Measurements from ENCODE around the gene SGMS1. TPM values are rescaled to one million over a fixed set of nuclear protein-coding genes. Genes with fewer than 3 reads are reported as not detected.
"Not testable (repeated sequence)": the region's sequence is repeated elsewhere in the genome, so short reads cannot be mapped to it uniquely, and the experiment has no call there.

The SGMS1 gene
- polyA plus RNA-seq, 3 donors: 48.9 to 52.5 (median 50.2) TPM

DNA sequence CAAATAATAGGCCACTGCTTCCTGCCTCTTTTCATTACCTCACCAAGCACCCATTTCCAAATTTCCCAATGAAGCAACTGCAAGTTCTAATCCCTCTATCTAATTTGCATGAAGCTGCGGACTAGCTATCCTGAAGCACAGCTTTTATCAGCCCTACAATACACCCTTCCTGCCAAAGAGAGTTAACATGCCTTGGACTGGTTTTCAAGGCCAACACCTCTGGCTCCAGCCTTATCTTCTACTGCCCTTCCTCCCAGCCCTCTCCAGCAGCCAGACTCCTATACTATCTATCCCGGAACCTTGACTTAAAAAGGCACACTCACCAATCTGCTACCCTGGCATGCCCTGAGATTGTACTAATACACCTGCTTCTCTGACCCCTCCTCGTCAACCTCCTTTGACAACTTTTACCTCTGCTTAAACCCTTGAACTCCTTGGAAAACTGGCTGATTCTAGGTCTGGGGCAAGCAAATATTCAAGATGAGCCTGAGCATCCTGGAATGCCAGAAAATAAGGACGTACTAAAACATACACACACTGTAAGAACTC lies 73.4 kb downstream of the SGMS1 start:
- DNase-seq (ENCODE audit: extremely low read depth in 1 of 11, low read depth in 9 of 11, low spot score in 4 of 11): no peak

DNA sequence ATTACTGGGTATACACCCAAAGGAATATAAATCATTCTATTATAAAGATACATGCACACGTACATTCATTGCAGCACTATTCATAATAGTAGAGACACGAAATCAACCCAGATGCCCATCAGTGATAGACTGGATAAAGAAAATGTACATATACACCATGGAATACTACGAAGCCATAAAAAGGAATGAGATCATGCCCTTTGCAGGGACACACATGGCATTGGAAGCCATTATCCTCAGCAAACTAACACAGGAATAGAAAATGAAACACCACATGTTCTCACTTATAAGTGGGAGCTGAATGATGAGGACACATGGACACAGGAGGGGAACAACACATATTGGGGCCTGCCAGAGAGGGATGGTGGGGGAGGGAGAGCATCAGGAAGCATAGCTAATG lies 74.6 kb downstream of the SGMS1 start:
- not testable (repeated sequence) for DNase-seq (ENCODE audit: extremely low read depth in 1 of 11, low read depth in 9 of 11, low spot score in 4 of 11)

DNA sequence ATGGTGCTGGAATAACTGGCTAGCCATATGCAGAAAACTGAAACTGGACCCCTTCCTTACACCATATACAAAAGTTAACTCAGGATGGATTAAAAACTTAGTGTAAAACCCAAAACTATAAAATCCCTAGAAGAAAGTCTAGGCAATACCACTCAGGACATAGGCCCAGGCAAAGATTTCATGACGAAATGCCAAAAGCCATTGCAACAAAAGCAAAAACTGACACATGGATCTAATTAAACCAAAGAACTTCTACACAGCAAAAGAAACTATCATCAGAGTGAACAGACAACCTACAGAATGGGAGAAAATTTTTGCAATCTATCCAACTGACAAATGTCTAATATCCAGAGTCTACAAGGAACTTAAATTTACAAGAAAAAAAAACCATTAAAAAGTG lies 75.3 kb downstream of the SGMS1 start:
- DNase-seq (ENCODE audit: extremely low read depth in 1 of 11, low read depth in 9 of 11, low spot score in 4 of 11): not testable (repeated sequence)

DNA sequence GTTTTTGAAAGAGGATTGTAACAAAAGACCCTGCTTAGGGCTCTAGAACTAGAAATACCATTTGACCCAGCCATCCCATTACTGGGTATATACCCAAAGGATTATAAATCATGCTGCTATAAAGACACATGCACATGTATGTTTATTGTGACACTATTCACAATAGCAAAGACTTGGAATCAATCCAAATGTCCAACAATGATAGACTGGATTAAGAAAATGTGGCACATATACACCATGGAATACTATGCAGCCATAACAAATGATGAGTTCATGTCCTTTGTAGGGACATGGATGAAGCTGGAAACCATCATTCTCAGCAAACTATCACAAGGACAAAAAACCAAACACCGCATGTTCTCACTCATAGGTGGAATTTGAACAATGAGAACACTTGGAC lies 77.5 kb downstream of the SGMS1 start:
- not testable (repeated sequence) for DNase-seq (ENCODE audit: extremely low read depth in 1 of 11, low read depth in 9 of 11, low spot score in 4 of 11)

DNA sequence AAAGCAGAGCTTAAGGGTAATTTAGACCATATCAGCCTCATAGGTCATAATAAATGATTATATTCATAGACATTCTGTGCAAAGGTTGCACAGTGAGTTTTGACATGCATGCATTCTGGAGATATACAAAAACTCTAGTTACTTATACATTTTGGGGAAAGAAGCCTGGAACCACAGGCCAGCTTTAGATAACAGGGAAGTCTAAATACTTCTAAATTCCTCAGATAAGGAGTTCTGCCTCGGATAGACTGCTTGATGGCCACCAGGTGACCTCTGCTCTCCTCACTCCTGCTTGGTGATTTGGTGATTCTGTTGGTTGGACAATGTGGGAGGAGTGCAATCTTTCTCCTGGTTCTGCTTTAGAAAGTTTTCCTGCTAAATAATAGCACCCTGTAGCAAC lies 77.9 kb downstream of the SGMS1 start:
- no peak for DNase-seq (ENCODE audit: extremely low read depth in 1 of 11, low read depth in 9 of 11, low spot score in 4 of 11)

DNA sequence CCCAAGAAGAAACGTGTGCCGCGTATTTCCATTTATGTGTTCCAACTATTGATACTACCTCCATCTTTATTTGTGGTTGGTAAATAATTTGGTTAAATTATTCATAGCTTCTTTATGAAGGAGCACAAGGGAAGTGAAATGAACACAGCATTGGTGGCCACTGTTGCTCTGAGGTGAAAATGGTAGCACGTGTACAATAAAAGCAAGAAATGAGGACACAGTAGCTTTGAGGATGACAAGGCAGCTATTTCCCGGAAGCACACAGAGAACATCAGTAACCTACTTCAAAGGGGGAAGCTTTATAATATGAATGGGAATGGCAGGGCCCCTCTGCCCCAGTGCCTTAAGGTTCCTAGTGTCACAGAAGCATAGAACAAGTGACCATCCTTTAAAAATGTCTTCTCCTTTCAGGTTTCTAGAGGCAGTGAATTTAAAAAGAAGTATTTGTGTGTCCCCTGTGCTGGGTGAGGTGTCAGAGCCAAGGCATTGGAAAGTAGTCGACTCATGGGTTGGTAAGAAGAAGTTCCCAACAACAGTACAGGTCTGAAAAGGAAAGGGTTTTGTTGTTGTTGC lies 78.8 kb downstream of the SGMS1 start:
- no peak for DNase-seq (ENCODE audit: extremely low read depth in 1 of 11, low read depth in 9 of 11, low spot score in 4 of 11)

DNA sequence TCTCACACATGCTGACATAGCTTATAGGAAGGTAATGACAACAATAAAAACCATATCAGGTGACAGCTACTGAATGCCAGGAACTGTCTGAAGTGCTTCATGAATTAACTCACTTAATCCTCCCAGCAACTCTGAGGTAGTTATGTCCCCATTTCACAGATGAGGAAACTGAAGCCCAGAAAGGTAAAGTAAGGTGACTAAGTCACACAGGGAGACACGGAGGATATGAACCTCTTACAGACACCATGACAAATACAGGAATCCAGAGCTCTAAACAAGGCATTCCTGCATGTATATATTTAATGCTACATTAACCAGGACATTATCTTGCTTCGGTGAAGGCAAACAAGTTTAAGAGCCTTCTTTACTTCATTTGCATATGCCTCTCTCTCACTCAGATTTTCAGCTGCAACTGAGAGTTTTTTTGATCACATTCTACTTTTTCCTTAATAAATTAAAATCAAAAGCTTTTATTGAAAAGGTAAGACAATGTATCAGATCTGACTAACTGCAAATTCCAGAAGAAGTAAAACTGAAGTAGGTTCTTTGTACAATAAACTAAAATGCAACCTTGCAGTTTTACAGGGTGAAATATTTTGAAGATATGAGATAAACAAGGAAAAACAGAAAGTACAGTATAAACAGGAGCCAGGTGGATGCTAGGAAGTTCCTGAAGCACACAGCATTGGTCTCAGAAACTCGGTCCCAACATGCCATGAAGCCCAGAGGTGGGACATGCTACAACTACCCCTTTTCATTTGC lies 79.5 kb downstream of the SGMS1 start:
- no peak for DNase-seq (ENCODE audit: extremely low read depth in 1 of 11, low read depth in 9 of 11, low spot score in 4 of 11)

DNA sequence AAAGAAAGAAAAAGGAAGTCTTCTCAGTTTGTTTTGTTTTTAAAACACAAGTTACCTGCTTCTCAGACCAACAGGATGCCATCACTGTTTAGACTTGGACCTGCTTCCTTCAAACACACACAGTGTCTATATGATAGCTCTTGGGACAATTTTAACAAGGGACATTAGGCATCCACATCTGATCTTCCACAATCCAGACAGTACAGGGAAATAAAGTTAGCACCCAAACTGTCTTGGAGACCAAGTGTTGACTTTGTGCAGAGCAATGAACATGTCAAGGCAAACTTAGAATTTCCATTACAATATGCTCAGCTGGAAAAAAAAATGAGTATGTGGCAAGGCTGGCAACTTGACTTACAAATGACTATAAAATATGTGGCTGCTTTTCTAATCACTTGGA lies 80.9 kb downstream of the SGMS1 start:
- no peak for DNase-seq (ENCODE audit: extremely low read depth in 1 of 11, low read depth in 9 of 11, low spot score in 4 of 11)

DNA sequence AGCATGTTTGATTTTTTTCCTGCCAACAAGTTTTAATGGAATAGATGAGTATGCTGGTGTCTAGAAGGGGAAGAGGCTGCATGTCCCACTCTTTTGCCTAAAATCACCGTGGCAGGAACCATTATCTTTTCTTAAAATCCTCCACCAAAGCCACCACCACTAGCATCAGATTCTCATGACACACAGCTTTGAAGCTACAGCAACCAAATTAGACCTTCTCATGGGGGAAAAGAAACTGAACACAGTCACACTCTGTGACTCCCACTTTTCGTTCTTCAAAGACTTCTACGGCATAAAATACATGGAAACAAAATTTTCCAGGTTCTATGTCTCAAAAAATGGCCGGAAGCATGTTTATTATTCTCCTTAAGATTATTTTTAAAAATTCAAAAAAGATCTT lies 81.8 kb downstream of the SGMS1 start:
- DNase-seq (ENCODE audit: extremely low read depth in 1 of 11, low read depth in 9 of 11, low spot score in 4 of 11): no peak

DNA sequence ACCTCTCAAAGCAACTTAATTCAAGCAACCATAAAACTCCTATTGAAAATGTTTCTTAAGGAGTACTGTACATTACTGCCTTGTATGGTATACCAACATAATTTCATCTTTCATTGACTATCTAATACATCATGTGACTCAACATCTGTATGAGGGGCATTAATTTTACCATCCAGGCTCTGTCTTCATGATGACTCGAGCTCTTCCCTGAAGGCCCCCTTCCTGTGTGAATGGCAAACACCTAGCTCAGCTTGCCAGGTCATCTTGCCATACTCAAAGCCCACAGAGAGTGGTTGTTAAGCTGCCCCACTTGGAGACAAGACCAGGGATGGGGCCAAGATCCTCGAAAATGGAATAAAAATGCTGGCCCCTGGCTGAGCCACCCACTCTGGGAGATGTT lies 82.4 kb downstream of the SGMS1 start:
- no peak for DNase-seq (ENCODE audit: extremely low read depth in 1 of 11, low read depth in 9 of 11, low spot score in 4 of 11)

DNA sequence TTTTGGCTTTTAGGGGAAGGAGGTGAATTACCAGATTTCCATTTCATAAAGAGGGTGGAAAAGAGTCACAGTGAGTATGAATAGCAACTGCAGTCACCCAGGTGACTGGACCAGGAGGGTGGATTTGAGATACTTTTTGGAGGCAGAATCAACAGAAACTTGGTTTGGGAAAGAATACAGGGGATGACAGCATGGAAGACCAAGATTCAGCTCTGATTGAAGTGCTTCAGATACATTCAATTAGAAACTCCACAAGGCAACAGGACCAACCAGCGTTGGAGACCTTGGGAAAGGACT lies 83.0 kb downstream of the SGMS1 start:
- no peak for DNase-seq (ENCODE audit: extremely low read depth in 1 of 11, low read depth in 9 of 11, low spot score in 4 of 11)

DNA sequence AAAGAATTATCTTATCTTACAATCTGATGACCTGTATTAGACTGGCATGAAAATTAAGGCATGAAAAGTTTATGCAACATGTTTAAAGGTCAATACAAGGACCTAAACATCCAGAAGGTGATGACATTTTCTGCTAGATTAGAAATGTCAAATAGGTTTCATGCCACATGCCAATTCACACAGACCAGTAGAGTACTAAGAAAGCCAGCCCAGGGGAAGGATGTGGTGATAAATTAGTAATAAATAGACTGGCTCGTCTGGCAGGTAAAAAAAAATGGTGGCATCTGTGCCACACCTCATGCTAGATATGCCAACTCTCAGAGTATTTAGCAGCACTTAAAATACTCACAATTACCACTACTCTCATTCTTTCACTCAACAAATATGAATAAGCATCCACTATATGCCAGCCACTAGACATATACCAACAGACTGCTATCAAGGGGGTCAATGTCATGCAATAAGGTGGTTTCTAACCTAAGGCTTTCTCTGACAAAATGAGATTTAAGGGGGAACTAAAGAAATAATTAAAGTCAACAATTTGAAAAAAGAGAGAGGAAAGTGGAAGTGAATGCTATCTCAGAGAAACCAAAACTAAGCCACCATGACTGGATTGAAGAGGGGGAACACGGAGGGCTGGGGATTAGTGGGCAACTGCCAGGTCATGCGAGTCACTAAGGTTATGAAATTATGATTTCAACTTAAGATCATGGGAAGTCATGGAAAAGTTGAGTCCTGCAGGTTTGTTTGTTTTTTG lies 83.5 kb downstream of the SGMS1 start:
- DNase-seq (ENCODE audit: extremely low read depth in 1 of 11, low read depth in 9 of 11, low spot score in 4 of 11): no peak

DNA sequence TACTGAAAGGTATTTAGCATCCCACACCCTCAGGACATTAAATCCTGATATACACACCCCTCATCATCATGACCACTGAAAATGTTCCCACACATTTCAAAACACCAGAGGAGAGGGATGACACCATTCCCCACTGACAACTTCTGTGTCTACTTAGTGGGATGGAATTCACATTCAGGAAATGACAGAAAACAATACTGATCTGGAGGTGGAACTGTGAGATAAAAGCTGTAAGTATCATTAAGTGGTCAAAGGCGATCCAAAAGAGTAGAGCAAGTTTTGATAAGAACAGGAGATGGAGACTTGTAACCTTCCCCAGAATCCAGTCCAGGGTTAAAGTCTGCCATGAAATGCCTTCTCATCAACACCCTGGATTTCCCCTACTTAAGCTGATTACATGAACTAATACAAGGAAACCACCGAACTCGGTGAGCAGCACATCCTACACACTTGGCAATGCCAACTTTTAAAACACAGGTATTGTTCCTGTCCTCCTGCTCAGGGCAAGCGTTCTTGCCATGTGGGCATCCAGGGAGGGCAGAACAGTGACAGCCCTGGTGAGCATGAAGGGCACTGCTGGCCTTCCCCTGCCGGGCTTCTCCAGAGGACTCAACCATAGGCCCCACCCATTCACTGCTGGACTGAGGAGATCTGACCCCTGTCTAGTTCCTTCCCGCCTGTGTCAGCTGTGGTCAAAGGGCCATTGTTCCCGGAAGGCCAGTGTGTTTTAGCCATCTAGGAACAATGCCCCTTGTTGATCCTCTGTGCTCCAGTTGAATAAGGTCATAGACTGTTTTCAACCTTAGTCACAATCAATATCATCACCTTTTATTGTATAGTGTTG lies 85.0 kb downstream of the SGMS1 start:
- DNase-seq (ENCODE audit: extremely low read depth in 1 of 11, low read depth in 9 of 11, low spot score in 4 of 11): no peak

DNA sequence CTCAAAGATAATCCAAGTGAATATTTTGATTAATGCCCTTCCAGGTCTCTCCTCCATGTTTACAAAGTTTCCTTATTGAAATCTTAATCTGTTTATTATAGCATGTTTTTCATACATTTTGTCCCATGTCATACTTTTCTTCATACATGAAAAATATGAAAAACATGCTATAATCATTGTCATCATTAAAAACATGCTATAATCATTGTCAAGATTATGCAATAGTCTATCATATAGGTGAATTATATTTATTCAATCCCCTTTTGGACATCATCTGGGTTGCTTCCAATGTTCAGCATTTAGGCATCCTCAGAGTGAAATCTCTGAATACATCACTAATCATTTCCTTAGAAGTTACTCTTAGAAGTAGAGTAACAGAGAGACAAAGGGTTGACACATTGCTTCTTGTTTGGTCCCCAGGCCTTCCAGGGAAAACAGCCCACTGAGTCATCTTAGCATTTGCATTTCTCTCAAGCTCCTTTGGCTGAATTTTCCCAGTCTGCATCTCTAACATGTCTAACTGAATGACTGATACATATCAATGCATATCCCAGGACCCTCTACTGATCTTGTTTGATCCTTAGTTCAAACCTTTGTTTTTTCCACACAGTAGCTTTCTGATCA lies 87.0 kb downstream of the SGMS1 start:
- no peak for DNase-seq (ENCODE audit: extremely low read depth in 1 of 11, low read depth in 9 of 11, low spot score in 4 of 11)

DNA sequence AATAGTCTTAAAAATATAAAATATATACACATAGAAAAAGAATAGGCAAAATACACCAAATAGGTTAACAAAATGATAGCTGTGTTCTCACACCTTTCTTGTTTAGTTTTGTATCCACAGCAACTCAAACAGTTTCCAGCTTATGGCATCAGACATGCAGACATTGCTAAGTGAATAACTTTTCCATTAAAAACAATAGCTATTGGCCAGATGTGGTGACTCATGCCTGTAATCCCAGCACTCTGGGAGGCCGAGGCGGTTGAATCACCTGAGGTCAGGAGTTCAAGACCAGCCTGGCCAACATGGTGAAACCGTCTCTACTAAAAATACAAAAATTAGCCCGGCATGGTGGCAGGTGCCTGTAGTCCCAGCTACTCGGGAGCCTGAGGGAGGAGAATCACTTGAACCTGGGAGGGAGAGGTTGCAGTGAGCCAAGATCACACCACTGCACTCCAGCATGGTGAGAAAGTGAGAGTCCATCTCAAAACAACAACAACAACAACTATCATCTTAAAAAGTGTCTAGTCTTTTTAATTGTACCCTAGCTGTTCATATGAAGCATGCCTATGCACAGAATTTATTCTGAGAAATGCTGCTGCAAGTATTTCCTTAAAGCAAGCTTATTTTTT lies 88.9 kb downstream of the SGMS1 start:
- DNase-seq (ENCODE audit: extremely low read depth in 1 of 11, low read depth in 9 of 11, low spot score in 4 of 11): not testable (repeated sequence)

DNA sequence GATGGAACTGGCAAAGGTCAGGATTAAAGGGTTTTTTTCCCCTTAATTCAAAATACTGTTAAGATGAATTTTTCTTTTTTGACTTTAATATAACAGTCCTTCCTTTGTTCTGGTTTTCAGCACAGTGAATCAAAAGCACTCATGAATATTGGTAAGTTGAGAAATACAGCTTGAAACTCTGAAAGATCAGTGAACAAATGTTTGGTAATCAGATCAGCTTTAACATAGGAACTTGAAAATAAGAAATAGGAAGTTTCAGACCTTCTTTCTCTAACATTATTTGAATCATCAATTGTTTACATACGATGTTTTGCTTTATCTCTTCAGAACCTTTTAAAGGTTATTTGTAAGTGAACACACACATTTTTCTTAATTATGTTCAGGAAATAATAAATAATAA lies 90.5 kb downstream of the SGMS1 start:
- DNase-seq (ENCODE audit: extremely low read depth in 1 of 11, low read depth in 9 of 11, low spot score in 4 of 11): no peak

DNA sequence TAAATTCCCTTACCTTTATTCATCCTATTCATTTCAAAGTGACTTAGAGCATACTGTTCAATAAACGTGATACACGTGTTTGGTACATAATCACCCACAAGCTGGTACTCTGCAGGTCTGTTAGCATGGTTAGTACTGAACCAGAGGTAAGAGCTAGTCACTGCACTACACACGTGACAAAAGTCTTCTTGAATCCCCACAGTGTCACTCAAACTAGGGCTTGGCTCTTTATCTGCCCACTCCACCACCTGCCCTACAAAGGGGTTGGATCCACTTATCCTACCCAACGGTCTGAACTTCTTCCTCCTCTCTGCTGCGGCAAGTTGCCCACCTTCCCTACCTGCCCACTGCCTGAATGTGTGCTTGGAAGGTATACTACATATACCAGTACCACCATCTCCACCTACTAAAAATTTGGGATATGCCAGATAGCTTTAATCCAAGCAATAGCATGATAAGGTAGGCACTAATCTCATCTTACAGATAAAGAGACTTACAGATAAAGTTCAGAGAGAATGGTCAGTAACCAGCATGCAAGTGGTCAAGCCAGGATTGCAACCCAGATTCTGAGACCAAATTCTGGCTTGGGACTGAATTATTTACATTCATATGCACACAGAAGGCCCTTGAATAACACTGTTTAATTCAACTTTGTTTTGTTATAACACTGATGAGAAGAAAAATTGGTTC lies 92.2 kb downstream of the SGMS1 start:
- DNase-seq (ENCODE audit: extremely low read depth in 1 of 11, low read depth in 9 of 11, low spot score in 4 of 11): no peak

DNA sequence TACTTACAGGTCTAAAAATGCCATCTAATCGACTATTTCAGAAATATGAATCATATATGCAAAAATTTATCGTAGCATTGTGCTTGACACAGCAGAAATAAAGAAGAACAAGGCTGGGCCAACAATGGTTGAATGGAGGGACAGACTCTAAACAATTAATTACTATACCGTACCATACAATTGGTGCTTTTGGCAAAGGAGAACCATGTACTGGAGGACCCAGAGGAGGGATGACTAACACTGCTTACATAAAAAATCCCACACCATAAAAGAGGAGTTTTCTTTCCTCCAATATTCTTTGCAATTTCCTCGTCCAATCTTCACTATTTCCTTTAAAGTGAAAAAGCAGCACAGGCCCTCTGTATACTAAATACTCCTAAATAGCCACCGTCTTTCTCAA lies 94.1 kb downstream of the SGMS1 start:
- no peak for DNase-seq (ENCODE audit: extremely low read depth in 1 of 11, low read depth in 9 of 11, low spot score in 4 of 11)

Measured in renal cortex interstitium (tissue), 11 donors.